GM12892 (cell line): Measurements from ENCODE around the gene KCNIP3.

Experiments used
- DNase-seq: peaks from one replicate; pipeline ENCODE4 v3.0.0; 2011; ENCODE audit not compliant: insufficient read length
- FAIRE-seq: peaks from 2 replicates; lab custom pipeline; 2011; peaks lifted over from hg19 to GRCh38; lab: Jason Lieb, UNC
- POLR2A ChIP-seq: IDR thresholded peaks from 2 replicates; pipeline ENCODE4 v1.6.1; 2011; ENCODE audit warnings: low read depth, low read length, control low read depth
- POLR2AphosphoS5 ChIP-seq: IDR thresholded peaks from 2 replicates; pipeline ENCODE4 v1.6.1; 2011; ENCODE audit warnings: low read depth, low read length, control low read depth
- TAF1 ChIP-seq: IDR thresholded peaks from 2 replicates; pipeline ENCODE4 v1.6.1; 2011; ENCODE audit warnings: low read depth, mild to moderate bottlenecking, control low read depth, low read length, borderline replicate concordance

Gene KCNIP3

DNA sequence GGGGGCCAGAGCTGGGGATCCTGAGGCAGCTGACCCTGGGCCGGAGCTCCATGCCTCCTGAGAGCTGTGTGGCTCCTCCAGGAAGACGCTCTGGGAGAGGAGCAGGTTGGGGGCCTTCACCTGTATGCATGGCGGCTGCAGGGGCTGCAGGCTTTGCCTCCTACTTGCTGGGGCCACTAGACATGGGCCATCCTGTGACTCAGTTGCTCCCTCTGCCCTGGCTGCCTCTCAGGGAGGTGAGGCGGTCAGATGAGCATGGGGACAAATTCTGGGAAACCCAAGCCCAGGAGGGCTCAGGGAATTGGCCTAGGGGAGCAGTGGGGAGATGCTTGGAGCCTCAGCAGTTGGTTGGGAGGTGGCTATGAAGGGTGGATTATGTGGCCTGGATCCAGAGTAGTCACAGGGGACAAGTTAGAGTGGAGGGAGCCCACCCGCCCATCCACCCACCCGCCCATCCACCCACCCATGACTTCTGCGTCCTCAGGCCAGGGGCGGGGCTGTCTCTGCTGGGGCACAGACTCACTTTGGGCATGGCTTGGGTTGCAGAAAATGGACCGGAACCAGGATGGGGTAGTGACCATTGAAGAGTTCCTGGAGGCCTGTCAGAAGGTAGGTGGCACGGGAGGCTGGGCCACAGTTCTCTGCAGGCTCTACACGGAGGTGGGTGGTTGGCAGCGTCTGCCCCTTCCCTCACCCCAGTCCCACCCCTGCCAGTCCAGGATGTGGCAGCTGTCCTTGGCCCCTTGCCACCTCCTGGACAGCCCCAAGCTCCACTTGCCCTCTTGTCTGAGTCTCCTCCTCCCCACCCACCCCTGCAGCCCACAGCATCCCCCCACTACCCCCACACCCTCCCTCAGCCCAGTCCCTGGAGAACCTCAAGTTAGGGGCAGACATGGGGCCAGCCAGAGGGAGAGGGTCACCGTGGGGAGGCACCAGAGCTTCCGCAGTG is 85.8 kb downstream of the KCNIP3 start:
- TF ChIP-seq TAF1 (no peak), POLR2A (no peak), POLR2AphosphoS5 (no peak)
- DNase-seq (no peak), FAIRE-seq (no peak)

- no peak for TF ChIP-seq POLR2AphosphoS5
- TF ChIP-seq POLR2A, result no peak
- TF ChIP-seq TAF1, result no peak
- FAIRE-seq (no peak), DNase-seq (no peak)
Observed at GRCh38 chr2:95383635-95384027, 86.5 kb downstream of the KCNIP3 start.

DNA sequence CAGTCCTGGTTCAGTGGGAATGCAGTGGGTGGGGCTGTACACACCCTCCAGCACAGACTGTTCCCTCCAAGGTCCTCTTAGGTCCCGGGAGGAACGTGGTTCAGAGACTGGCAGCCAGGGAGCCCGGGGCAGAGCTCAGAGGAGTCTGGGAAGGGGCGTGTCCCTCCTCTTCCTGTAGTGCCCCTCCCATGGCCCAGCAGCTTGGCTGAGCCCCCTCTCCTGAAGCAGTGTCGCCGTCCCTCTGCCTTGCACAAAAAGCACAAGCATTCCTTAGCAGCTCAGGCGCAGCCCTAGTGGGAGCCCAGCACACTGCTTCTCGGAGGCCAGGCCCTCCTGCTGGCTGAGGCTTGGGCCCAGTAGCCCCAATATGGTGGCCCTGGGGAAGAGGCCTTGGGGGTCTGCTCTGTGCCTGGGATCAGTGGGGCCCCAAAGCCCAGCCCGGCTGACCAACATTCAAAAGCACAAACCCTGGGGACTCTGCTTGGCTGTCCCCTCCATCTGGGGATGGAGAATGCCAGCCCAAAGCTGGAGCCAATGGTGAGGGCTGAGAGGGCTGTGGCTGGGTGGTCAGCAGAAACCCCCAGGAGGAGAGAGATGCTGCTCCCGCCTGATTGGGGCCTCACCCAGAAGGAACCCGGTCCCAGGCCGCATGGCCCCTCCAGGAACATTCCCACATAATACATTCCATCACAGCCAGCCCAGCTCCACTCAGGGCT is 87.9 kb downstream of the KCNIP3 start:
- DNase-seq (no peak), FAIRE-seq (no peak)
- no peak for TF ChIP-seq TAF1
- no peak for TF ChIP-seq POLR2A
- TF ChIP-seq POLR2AphosphoS5, result no peak

DNA sequence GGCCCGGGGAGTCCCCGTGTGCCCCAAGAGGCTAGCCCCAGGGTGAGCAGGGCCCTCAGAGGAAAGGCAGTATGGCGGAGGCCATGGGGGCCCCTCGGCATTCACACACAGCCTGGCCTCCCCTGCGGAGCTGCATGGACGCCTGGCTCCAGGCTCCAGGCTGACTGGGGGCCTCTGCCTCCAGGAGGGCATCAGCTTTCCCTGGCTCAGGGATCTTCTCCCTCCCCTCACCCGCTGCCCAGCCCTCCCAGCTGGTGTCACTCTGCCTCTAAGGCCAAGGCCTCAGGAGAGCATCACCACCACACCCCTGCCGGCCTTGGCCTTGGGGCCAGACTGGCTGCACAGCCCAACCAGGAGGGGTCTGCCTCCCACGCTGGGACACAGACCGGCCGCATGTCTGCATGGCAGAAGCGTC is 88.4 kb downstream of the KCNIP3 start:
- FAIRE-seq (no peak), DNase-seq (no peak)
- TF ChIP-seq POLR2AphosphoS5 (no peak), POLR2A (no peak), TAF1 (no peak)

DNA sequence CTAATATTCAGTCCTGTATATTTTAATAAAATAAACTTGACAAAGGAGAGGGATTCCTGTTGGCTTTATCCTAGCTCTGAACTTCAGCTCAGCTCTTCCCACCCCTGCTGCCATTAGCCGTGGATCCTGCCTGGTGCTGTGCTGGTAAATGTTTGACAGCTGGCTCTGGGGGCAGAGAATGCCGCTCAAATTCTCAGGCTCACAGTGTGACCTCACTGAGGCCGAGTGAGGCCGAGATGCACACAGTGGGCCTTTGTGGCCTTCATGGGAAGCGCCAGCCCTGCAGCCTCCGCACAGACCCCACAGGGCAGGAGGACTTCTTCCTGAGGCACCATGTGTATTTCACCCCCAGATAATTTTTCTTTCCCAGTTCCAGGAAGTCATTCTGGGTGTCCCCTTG is 88.9 kb downstream of the KCNIP3 start:
- no peak for DNase-seq
- no peak for TF ChIP-seq POLR2AphosphoS5
- no peak for TF ChIP-seq TAF1
- no peak for TF ChIP-seq POLR2A
- no peak for FAIRE-seq

DNA sequence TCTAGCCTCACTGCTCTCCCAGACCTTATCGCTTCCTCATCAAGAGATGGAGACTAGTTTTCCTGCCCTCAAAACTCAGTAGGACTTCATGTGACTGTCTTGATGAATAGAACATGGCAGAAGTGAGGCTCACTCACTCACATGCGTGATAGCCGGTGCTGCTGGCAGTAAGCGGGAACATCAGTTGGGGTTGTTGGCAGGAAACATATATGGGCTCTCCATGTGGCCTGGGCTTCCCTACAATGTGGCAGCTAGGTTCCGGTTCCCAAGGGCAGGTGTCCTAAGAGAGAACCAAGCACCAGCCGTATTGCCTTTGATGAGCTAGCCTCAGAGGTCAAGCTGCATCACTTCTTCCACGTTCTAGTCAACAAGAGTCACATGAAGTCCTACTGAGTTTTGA is 90.2 kb downstream of the KCNIP3 start:
- no peak for FAIRE-seq
- DNase-seq, result no peak
- TF ChIP-seq POLR2AphosphoS5 (no peak), POLR2A (no peak), TAF1 (no peak)

DNA sequence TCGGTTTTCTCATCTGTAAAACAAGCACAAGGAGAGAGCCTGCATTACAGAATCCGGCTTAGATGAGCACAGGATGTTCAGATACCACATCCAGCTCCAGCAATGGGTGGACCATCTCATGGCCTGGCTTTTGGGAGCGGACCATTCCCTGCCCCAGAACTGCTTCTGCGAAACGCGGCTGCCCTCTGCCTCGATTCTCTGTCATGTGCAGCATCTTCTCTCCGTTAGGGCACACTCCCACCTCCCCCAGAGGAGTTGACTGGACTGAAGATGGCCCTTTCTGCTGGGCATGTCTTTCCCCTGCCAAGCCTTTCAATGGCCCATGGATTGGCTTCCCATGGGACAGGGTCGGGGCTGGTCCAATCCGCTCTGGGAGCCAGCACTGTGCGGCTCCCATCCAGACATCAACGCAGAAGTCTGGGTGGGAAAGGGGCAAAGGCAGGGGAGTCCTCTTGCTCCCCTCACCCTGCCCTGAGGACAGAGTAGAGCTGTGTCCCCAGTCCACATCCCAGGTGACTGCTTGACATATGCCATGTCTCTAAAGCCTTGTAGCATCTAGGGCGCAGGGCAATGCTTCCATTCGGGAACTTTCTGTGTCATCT is 91.0 kb downstream of the KCNIP3 start:
- TF ChIP-seq POLR2A (no peak), POLR2AphosphoS5 (no peak), TAF1 (no peak)
- DNase-seq (no peak), FAIRE-seq (no peak)

- TF ChIP-seq POLR2AphosphoS5 (no peak), TAF1 (no peak), POLR2A (no peak)
- no peak for DNase-seq
- FAIRE-seq, result no peak
Observed at GRCh38 chr2:95388856-95389244, 91.7 kb downstream of the KCNIP3 start.

DNA sequence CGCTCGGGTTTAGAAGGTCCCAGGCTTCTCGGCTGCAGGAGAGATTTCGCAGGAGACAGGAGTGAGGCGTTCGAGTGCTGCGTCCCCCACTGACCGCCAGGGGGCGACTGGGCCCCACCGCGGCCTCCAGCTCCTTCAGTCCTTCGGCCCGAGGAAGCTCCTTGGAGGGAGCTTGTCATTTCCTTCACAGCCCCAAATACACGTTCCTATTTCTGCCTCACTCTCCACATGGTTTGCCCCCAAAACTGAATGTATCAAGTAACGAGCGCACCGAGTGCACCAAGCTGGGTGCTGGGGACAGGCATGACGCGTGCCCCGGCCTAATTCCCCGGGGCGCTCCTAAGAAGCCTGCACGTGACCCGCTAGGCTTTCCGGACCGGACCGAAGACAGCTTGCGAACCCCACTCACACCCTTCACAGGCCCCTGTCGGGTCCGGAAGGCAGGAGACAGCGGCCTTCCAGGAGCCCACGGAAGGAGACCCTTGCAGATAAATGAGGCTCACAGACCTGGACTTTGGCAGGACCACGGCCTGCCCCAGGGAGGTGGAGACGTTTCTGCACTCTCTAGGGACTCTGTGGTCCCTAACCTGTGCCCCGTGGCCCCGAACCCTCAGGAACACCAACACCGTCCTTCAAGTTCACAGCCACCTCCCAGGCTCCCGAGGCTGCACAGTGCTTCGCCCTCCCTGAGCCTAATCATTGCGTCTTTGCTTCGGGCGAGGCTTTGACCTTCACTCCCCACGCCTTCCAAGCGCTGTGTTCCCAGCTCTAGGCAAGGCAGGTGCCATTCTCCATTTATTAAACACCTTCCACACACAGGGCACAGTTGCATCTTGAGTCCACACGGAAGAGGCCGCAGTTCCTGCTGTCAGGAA is 92.3 kb downstream of the KCNIP3 start:
- TF ChIP-seq TAF1, result no peak
- TF ChIP-seq POLR2AphosphoS5, result no peak
- TF ChIP-seq POLR2A, result no peak
- FAIRE-seq (peak; percentile 60), DNase-seq (peak; percentile 78)

DNA sequence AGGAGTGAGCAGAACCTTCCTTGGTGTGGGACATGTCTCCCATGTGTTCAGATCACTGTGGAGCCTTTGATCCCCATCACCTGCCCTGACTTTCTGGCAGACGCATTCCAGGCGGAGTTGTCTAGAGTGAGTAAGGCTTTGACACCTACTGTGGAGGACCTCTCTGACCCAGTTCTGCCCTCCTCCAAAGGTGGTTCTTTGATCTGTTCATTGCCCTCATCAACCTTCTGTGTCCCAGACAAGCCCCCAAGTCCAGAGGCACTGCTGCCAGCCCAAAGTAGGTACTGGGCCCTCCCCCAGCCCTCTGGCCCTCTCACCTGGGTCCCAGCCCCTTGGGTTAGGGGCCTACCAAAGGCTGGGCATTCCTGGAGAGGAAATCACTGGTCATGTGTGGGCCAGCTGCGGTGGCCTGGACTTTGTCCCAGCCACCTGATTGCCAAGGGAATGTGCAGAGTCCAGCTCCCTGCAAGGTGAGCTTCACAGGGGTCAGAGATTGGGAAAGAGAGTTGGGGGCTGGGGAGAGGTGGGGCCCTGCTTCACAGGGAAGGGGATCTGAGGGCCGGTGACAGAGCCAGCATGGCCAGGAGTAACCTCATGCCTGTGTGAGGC is 93.2 kb downstream of the KCNIP3 start:
- DNase-seq (no peak), FAIRE-seq (no peak)
- TF ChIP-seq POLR2AphosphoS5 (no peak), TAF1 (no peak)
